Ovary (tissue), 3 donors: Measurements from ENCODE around the gene SOCS3.

Experiments
- CTCF ChIP-seq, 3 donors: fragments of 450-650 bp in 2 of 3; fragments of 200-600 bp in 1 of 3; IDR thresholded peaks; one replicate each; pipeline versions ENCODE4 v1.5.1 to v1.8.0; 2016 to 2022; ENCODE audit warnings: antibody characterized with exemption in 3 of 3, mild to moderate bottlenecking in 1 of 3
- EP300 ChIP-seq: sonication (generic); formaldehyde crosslinking; IDR thresholded peaks from one replicate; pipeline ENCODE4 v1.6.1; 2017; ENCODE audit warnings: antibody characterized with exemption
- POLR2A ChIP-seq: fragments of 450-650 bp; IDR thresholded peaks from one replicate; pipeline ENCODE4 v1.6.1; 2017; ENCODE audit warnings: antibody characterized with exemption, mild to moderate bottlenecking, moderate library complexity
- donor health status: DM: no; HTN: no; CAD: no.

GRCh38 chr17:78401891-78402290, 42.0 kb upstream of the SOCS3 start:
- TF ChIP-seq CTCF (IDR thresholded peaks at IDR 0.05) (no peak), POLR2A (no peak), EP300 (no peak)
